NCI-H1105 (cell line): Measurements from ENCODE around the gene WRAP53.

Source experiments
- DNase-seq: peaks from one replicate; lab custom pipeline; 2025; lab: John Stamatoyannopoulos, UW

The WRAP53 gene

DNA sequence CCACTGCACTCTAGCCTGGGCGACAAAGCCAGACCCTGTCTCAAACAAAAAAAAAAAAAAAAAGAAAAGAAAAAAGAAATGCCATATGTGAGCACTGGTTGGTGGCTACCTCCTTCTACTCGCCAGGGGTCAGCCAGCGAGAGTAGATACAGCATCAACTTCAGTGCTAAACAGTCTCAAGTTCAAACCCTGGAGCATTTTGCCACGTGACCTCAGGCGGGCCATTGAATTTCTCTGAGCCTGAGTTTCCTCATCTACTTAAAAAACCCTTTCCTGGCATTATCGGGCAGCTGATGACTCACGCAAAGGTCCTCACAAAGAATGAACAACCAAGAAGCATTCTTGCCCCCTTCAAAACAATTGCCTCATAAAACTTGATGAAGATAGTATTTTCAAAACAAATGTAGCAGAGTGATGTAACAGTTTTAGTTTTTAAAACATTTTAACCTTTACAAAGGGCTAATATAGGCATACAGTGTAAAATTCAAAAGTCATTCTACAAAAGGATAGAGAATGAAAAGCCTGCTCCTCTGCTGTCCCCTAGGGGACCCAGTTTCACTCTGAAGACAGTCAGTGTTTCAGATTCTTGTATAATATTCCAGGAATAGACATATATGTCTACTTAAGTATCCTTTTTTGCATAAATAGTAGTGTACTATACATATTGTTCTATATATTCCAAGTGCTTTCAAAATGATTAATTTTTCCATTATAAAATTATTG is 57.6 kb downstream of the WRAP53 start:
- no peak for DNase-seq

DNA sequence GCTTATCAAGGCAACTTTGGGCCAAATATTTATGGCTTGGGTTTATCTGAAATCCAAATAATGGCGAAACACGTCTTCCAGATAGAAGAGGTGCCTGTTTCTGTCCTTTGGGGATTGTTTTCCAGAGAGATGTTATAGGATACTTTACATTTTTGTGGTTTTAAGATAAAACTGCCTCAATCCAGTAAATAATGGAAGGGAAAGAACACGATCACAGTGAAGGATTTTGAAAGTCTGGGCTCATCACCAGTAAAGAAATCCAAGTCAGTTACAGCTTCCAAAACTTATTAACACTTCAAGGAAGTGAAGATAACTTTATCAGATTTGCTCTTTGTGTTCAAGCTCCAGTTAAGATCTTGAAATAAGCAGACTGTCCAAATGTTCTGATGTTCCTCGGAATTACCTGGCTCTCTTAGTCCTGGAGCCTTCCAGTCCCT is 59.4 kb downstream of the WRAP53 start:
- DNase-seq = no peak

DNA sequence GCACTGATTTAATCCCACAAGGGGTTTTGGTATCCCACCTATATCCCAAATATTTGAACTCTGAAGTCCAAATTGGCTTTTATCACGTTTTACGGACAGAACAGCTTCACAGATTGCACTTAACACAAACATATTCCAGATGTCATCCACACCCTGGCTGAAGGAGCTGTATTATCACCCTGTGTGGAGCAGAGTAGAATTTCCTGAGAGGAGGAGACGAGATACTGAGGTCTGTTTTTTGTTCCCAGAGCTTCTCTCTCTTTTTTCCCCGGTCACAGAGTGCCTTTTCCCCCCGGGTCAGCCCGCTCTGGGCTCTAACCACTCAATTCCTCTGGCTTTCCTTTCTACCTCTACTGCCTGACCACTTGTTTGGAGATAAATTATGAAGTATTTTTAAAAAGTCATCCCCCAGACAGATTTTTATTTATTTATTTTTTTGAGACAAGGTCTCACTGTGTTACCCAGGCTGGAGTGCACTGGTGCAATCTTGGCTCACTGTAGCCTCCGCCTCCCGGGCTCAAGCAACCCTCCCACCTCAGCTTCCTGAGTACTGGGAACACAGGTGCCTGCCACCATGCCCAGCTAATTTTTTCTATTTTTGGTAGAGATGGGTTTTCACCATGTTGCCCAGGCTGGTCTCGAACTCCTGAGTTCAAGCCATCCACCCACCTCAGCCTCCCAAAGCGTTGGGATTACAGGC is 59.9 kb downstream of the WRAP53 start:
- no peak for DNase-seq

DNA sequence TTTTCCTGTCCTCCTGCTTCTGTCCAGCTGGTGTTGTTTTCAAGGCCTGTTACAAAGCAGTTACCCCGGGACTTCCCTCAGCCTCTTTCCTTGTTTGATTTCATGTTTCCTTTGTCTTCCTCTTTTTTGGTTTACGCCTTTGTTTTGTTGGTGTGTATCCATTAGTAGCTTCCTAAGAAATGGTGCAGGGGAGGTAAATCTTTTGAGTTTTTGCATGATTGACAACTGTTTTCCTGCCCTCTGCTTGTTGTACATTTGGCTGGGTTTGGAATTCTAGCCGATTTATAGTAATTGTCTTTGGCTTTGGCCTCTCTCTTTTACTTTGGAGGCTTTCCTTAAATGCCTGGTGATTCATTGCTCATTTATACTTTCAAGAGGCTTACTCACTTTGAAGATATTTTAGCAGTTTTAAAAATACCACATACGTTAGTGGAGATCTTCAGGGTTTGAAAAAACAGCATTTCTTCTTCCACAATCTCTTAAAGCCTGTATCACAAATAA is 62.1 kb downstream of the WRAP53 start:
- no peak for DNase-seq
